ENCODE measurements around the gene GOLGA6L7. TPM values are rescaled to one million over a fixed set of nuclear protein-coding genes. Genes with fewer than 3 reads are reported as not detected.

The GOLGA6L7 gene
- total and polyA plus RNA-seq, 3 donors from 2014 or later: 4.3 to 15.7 (median 13.6) TPM

GRCh38 chr15:28881600-28881999 is 33.2 kb upstream of the GOLGA6L7 start:
- WGBS, 2 donors: 92 to 100% methylated on average over 1 of the region's 1 CpG
- Histone ChIP-seq H3K36me3 (ENCODE audit: low read depth, missing control alignments) (no peaks in the 10 kb centered on the region), H3K27ac (no peak overlapping the region), H3K4me3 (no peak overlapping the region), H3K27me3 (no peaks in the 10 kb centered on the region), H3K4me1 (peaks cover 1% of the 10 kb centered on the region), H3K9me3 (no peaks in the 10 kb centered on the region)
- intact Hi-C loops (cut with DNase I; ENCODE audit: low total_unique reads): no loop called here
- DNase-seq: no peak
- TF ChIP-seq, protein P1, sequence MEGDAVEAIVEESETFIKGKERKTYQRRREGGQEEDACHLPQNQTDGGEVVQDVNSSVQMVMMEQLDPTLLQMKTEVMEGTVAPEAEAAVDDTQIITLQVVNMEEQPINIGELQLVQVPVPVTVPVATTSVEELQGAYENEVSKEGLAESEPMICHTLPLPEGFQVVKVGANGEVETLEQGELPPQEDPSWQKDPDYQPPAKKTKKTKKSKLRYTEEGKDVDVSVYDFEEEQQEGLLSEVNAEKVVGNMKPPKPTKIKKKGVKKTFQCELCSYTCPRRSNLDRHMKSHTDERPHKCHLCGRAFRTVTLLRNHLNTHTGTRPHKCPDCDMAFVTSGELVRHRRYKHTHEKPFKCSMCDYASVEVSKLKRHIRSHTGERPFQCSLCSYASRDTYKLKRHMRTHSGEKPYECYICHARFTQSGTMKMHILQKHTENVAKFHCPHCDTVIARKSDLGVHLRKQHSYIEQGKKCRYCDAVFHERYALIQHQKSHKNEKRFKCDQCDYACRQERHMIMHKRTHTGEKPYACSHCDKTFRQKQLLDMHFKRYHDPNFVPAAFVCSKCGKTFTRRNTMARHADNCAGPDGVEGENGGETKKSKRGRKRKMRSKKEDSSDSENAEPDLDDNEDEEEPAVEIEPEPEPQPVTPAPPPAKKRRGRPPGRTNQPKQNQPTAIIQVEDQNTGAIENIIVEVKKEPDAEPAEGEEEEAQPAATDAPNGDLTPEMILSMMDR (IDR thresholded peaks at IDR 0.05): no peak
- TF ChIP-seq POLR2A (IDR thresholded peaks at IDR 0.05): no peak

DNA sequence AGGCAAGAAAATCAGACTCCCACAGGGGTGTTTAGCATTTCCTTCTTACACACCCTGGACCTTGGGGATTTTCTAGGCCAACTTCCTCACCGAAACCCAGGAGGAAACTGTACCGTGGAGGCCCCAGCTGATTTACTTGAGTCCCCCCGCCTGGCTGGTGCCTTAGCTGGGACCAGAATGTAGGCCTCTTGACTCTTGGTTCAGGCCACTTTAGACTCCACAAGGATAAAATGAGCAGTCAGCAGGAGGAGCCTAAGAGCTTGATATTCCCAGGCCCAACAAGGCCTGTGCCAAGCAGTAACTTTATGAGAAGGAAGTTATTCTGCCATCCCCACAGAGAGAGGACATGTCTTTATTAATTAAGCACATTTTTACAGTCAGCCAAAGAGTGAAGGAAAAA is 32.7 kb upstream of the GOLGA6L7 start:
- no peaks in the 10 kb centered on the region for H3K36me3 ChIP-seq (ENCODE audit: low read depth, missing control alignments)
- H3K4me3 ChIP-seq: no peak overlapping the region
- intact Hi-C loops (cut with DNase I; ENCODE audit: low total_unique reads): no loop called here
- no peak for DNase-seq
- 62 to 69% methylated on average over 2 to 3 of the region's 3 CpGs for WGBS, 2 donors
- H3K27ac ChIP-seq: no peak overlapping the region
- no peaks in the 10 kb centered on the region for H3K9me3 ChIP-seq
- H3K27me3 ChIP-seq: no peaks in the 10 kb centered on the region
- TF ChIP-seq, protein P1 (IDR thresholded peaks at IDR 0.05): no peak
- TF ChIP-seq POLR2A (IDR thresholded peaks at IDR 0.05): no peak
- no peaks in the 10 kb centered on the region for H3K4me1 ChIP-seq

DNA sequence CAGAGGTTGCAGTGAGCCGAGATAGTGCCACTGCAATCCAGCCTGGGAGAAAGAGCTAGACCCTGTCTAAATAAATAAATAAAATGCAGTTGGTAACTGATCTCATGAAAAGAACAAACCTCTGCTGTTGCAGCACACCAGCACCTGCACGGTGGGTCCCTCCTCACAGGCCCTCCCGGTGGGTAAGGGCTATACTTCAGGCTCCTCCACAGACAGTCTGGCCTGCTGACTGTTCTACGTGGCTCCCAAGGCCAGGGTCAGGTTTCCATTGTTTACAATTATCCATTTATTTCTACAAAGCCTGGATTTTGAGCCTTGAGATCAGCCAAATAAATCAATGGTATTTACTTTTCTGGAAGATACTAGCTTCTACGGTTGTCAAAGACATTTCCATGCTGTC is 32.2 kb upstream of the GOLGA6L7 start:
- WGBS, 2 donors: 78% methylated on average over 5 of the region's 5 CpGs
- Histone ChIP-seq H3K9me3 (no peaks in the 10 kb centered on the region), H3K36me3 (ENCODE audit: low read depth, missing control alignments) (no peaks in the 10 kb centered on the region), H3K4me1 (no peaks in the 10 kb centered on the region), H3K27me3 (no peaks in the 10 kb centered on the region), H3K4me3 (no peak overlapping the region), H3K27ac (no peak overlapping the region)
- DNase-seq: no peak
- TF ChIP-seq, protein P1 (IDR thresholded peaks at IDR 0.05): no peak
- no peak for TF ChIP-seq POLR2A (IDR thresholded peaks at IDR 0.05)
- intact Hi-C loops (cut with DNase I; ENCODE audit: low total_unique reads): no loop called here

DNA sequence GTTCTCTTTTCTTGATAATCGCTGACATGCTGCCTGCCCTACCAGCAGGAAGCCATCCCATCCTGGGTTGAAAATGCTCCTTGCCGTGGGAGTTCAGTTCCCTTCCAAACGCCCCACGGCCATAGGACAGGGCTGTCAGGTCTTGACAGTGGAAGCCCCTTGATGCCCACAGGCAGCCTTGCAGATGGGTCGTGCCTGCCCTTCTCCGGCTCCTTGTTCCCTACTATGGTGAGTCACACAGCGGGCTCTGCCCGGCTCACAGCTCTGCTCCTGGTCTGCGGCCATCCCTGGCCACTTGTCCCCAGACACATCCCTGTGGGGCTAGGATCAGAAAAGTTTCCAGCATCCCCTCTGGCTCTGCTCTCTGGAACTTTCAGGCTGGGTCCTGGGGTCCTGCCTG is 31.1 kb upstream of the GOLGA6L7 start:
- no peak for TF ChIP-seq POLR2A (IDR thresholded peaks at IDR 0.05)
- TF ChIP-seq, protein P1 (IDR thresholded peaks at IDR 0.05): no peak
- no peaks in the 10 kb centered on the region for H3K4me1 ChIP-seq
- H3K4me3 ChIP-seq: no peak overlapping the region
- H3K36me3 ChIP-seq (ENCODE audit: low read depth, missing control alignments): no peaks in the 10 kb centered on the region
- intact Hi-C loops (cut with DNase I; ENCODE audit: low total_unique reads): no loop called here
- no peak overlapping the region for H3K27ac ChIP-seq
- H3K27me3 ChIP-seq: no peaks in the 10 kb centered on the region
- no peaks in the 10 kb centered on the region for H3K9me3 ChIP-seq
- 72 to 94% methylated on average over 9 of the region's 9 CpGs for WGBS, 2 donors
- DNase-seq: no peak

GRCh38 chr15:28878209-28878608 is 29.8 kb upstream of the GOLGA6L7 start:
- Histone ChIP-seq H3K36me3 (ENCODE audit: low read depth, missing control alignments) (no peaks in the 10 kb centered on the region), H3K9me3 (no peaks in the 10 kb centered on the region), H3K27me3 (no peaks in the 10 kb centered on the region), H3K4me3 (no peak overlapping the region), H3K4me1 (no peaks in the 10 kb centered on the region), H3K27ac (no peak overlapping the region)
- WGBS, 2 donors: 85 to 88% methylated on average over 9 to 15 of the region's 15 CpGs
- intact Hi-C loops (cut with DNase I; ENCODE audit: low total_unique reads): no loop called here
- DNase-seq: no peak
- TF ChIP-seq, protein P1 (IDR thresholded peaks at IDR 0.05): no peak
- no peak for TF ChIP-seq POLR2A (IDR thresholded peaks at IDR 0.05)

Measured in testis (tissue), 3 donors.